DND-41 (cell line): ENCODE results near the gene FOXD3.

ENCODE experiments used
- ATAC-seq: fragments of 200-7000 bp; cut with Tn5 transposase; 3 replicates; pipeline ENCODE4 v1.9.1; 2021; ENCODE audit warnings: low read depth; ENCODE audit not compliant: insufficient read depth
- DNase-seq: peaks from one replicate; pipeline ENCODE4 v3.0.0-alpha.2; 2020
- H2AFZ ChIP-seq: 2 replicates; pipeline ENCODE4 v1.6.0; 2012; ENCODE audit warnings: low read depth, low read length
- H3K27ac ChIP-seq: 2 replicates; pipeline ENCODE4 v1.5.1; 2012; ENCODE audit warnings: low read length, inconsistent platforms
- H3K27me3 ChIP-seq: fragments of 200-600 bp; sonication (generic); 2 replicates; pipeline ENCODE4 v1.6.0; 2012; ENCODE audit warnings: low read length, mild to moderate bottlenecking, inconsistent platforms; ENCODE audit not compliant: insufficient read depth, poor library complexity
- H3K36me3 ChIP-seq: 2 replicates; pipeline ENCODE4 v1.5.1; 2012; ENCODE audit warnings: low read length, inconsistent platforms; ENCODE audit not compliant: insufficient read depth
- H3K4me1 ChIP-seq: 2 replicates; pipeline ENCODE4 v1.5.1; 2012; ENCODE audit warnings: mild to moderate bottlenecking, low read length; ENCODE audit not compliant: insufficient read depth
- H3K4me2 ChIP-seq: 2 replicates; pipeline ENCODE4 v1.6.0; 2012; ENCODE audit warnings: mild to moderate bottlenecking, moderate library complexity, low read length, inconsistent platforms; ENCODE audit not compliant: insufficient read depth
- H3K4me3 ChIP-seq, 2 experiments: fragments of 200-600 bp in 1 of 2; shearing (Covaris generic) in 1 of 2; 2 replicates each; pipeline ENCODE4 v1.5.1; 2012 to 2016; ENCODE audit warnings: inconsistent platforms in 2 of 2, low read length in 2 of 2, mild to moderate bottlenecking in 2 of 2, low read depth in 1 of 2, moderate library complexity in 1 of 2
- H3K79me2 ChIP-seq: 2 replicates; pipeline ENCODE4 v1.6.0; 2012; ENCODE audit warnings: low read length, inconsistent platforms; ENCODE audit not compliant: insufficient read depth
- H3K9ac ChIP-seq: 2 replicates; pipeline ENCODE4 v1.6.0; 2012; ENCODE audit warnings: low read depth, mild to moderate bottlenecking, inconsistent platforms, low read length, moderate library complexity
- H3K9me3 ChIP-seq: 2 replicates; pipeline ENCODE4 v1.5.1; 2012; ENCODE audit warnings: low read length, moderate library complexity, mild to moderate bottlenecking, inconsistent platforms; ENCODE audit not compliant: insufficient read depth, severe bottlenecking
- H4K20me1 ChIP-seq: 2 replicates; pipeline ENCODE4 v1.6.0; 2012; ENCODE audit warnings: low read length; ENCODE audit not compliant: insufficient read depth
- EZH2 ChIP-seq: IDR thresholded peaks from 3 replicates; pipeline ENCODE4 v1.6.1; 2012; ENCODE audit warnings: borderline replicate concordance, low read depth, mild to moderate bottlenecking, moderate library complexity, low read length, inconsistent platforms; ENCODE audit not compliant: severe bottlenecking
- TF ChIP-seq, protein P1 (sequence below): IDR thresholded peaks from 2 replicates; pipeline ENCODE4 v1.5.1; 2012; ENCODE audit warnings: borderline replicate concordance, low read length, moderate library complexity, mild to moderate bottlenecking; ENCODE audit not compliant: poor library complexity, severe bottlenecking; ENCODE audit errors: extremely low read depth

Gene FOXD3

GRCh38 chr1:63366908-63367214 lies 44.5 kb downstream of the FOXD3 start:
- no peak for DNase-seq
- peak overlapping the region; percentile 99 for H2AFZ ChIP-seq
- peak overlapping the region; percentile 51 to 80; a peak in 3 of 4 replicates for H3K4me3 ChIP-seq
- no peaks in the 10 kb centered on the region for H3K27me3 ChIP-seq
- H3K9me3 ChIP-seq, result no peaks in the 10 kb centered on the region
- peaks cover 30% of the 10 kb centered on the region for H3K79me2 ChIP-seq
- no peak for ATAC-seq
- H3K36me3 ChIP-seq, result peaks cover 14% of the 10 kb centered on the region
- H4K20me1 ChIP-seq, result no peaks in the 10 kb centered on the region
- peak overlapping the region; percentile 92 for H3K4me2 ChIP-seq
- peak overlapping the region; percentile 95 for H3K9ac ChIP-seq
- H3K4me1 ChIP-seq, result peaks cover 26% of the 10 kb centered on the region
- no peak for TF ChIP-seq EZH2
- TF ChIP-seq, protein P1, sequence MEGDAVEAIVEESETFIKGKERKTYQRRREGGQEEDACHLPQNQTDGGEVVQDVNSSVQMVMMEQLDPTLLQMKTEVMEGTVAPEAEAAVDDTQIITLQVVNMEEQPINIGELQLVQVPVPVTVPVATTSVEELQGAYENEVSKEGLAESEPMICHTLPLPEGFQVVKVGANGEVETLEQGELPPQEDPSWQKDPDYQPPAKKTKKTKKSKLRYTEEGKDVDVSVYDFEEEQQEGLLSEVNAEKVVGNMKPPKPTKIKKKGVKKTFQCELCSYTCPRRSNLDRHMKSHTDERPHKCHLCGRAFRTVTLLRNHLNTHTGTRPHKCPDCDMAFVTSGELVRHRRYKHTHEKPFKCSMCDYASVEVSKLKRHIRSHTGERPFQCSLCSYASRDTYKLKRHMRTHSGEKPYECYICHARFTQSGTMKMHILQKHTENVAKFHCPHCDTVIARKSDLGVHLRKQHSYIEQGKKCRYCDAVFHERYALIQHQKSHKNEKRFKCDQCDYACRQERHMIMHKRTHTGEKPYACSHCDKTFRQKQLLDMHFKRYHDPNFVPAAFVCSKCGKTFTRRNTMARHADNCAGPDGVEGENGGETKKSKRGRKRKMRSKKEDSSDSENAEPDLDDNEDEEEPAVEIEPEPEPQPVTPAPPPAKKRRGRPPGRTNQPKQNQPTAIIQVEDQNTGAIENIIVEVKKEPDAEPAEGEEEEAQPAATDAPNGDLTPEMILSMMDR, result no peak
- H3K27ac ChIP-seq, result peak overlapping the region; percentile 85

GRCh38 chr1:63367215-63368103 lies 45.1 kb downstream of the FOXD3 start, which contains the start of gene ALG6:
TSS of gene ALG6 (plus strand) at chr1:63367627. CDS start at chr1:63370978, 3,351 bp downstream.
- Histone ChIP-seq H3K9ac (peak within 1 kb of the TSS; percentile 95), H3K79me2 (peaks cover 30% of the 10 kb centered on the region), H3K4me2 (peak within 1 kb of the TSS; percentile 92), H4K20me1 (no peaks in the 10 kb centered on the region), H3K4me3 (peak within 1 kb of the TSS; percentile 51 to 80), H3K4me1 (peaks cover 26% of the 10 kb centered on the region), H3K9me3 (no peaks in the 10 kb centered on the region), H2AFZ (peak within 1 kb of the TSS; percentile 99), H3K27me3 (no peaks in the 10 kb centered on the region), H3K36me3 (peaks cover 18% of the 10 kb centered on the region), H3K27ac (peak within 1 kb of the TSS; percentile 85)
- DNase-seq (peak; percentile 91), ATAC-seq (peak; percentile 86)
- TF ChIP-seq, protein P1, result no peak
- no peak for TF ChIP-seq EZH2

DNA sequence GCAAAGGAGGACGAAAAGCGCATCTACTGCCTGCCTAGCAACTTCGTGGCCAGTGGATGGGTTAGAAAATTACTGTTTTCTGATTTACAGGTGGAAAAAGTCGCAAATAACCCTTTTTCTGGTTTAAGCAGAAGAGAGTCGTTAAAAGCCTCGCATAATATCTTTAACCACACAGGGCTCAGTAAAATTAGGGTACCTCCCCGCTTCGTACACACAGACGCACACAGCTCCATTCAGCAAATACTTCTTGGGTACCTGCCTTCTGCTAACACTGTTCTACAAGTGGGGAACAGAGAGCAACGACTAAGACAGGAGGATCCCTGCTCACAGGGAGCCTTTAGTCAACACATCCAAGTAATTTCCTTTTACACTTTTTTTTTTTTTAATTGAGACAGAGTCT lies 45.8 kb downstream of the FOXD3 start:
- H3K9me3 ChIP-seq, result no peaks in the 10 kb centered on the region
- H3K4me2 ChIP-seq, result peak overlapping the region; percentile 92
- peaks cover 30% of the 10 kb centered on the region for H3K79me2 ChIP-seq
- H3K27ac ChIP-seq, result peak overlapping the region; percentile 85
- DNase-seq (peak; percentile 8), ATAC-seq (peak; percentile 29; the same call in 1 of the 3 replicates)
- H3K27me3 ChIP-seq, result no peaks in the 10 kb centered on the region
- H3K9ac ChIP-seq, result peak overlapping the region; percentile 95
- peak overlapping the region; percentile 99 for H2AFZ ChIP-seq
- no peaks in the 10 kb centered on the region for H4K20me1 ChIP-seq
- peaks cover 24% of the 10 kb centered on the region for H3K36me3 ChIP-seq
- TF ChIP-seq, protein P1, result no peak
- no peak for TF ChIP-seq EZH2
- H3K4me1 ChIP-seq, result peaks cover 26% of the 10 kb centered on the region
- peak overlapping the region; percentile 51 to 80 for H3K4me3 ChIP-seq
